WTC11 (cell line): ENCODE measurements around the gene PRRC2B.

ENCODE experiments used
- ATF3 ChIP-seq: sonication (generic); formaldehyde crosslinking; conservative IDR thresholded peaks from 2 replicates; pipeline ENCODE4 v1.8.1; 2022; ENCODE audit warnings: mild to moderate bottlenecking, missing genetic modification reagents
- ATF6 ChIP-seq: sonication (generic); formaldehyde crosslinking; IDR thresholded peaks from 2 replicates; pipeline ENCODE4 v1.8.1; 2023; ENCODE audit warnings: mild to moderate bottlenecking, missing genetic modification reagents
- CBFB ChIP-seq: sonication (generic); formaldehyde crosslinking; IDR thresholded peaks from 2 replicates; pipeline ENCODE4 v1.8.1; 2022; ENCODE audit warnings: mild to moderate bottlenecking, low read depth, missing genetic modification reagents
- FOXK1 ChIP-seq: sonication (generic); formaldehyde crosslinking; IDR thresholded peaks from 2 replicates; pipeline ENCODE4 v1.8.0; 2022; ENCODE audit warnings: mild to moderate bottlenecking, moderate library complexity, missing genetic modification reagents
- FOXP1 ChIP-seq: sonication (generic); formaldehyde crosslinking; IDR thresholded peaks from 2 replicates; pipeline ENCODE4 v1.8.0; 2022; ENCODE audit warnings: missing genetic modification reagents, mild to moderate bottlenecking, moderate library complexity, borderline replicate concordance
- HMGA2 ChIP-seq: fragments of 250-450 bp; sonication (Bioruptor Pico); IDR thresholded peaks from 2 replicates; pipeline ENCODE4 v1.4.0; 2021; ENCODE audit warnings: mild to moderate bottlenecking, moderate library complexity
- MYBL2 ChIP-seq: sonication (generic); formaldehyde crosslinking; IDR thresholded peaks from 2 replicates; pipeline ENCODE4 v1.8.1; 2023; ENCODE audit warnings: mild to moderate bottlenecking, moderate library complexity, missing genetic modification reagents
- NR3C1 ChIP-seq: sonication (generic); formaldehyde crosslinking; conservative IDR thresholded peaks from 2 replicates; pipeline ENCODE4 v1.8.1; 2023; ENCODE audit warnings: low read depth, mild to moderate bottlenecking, missing genetic modification reagents
- SP1 ChIP-seq: sonication (generic); formaldehyde crosslinking; conservative IDR thresholded peaks from 2 replicates; pipeline ENCODE4 v1.8.1; 2022; ENCODE audit warnings: missing genetic modification reagents
- TP53 ChIP-seq: sonication (generic); formaldehyde crosslinking; IDR thresholded peaks from 2 replicates; pipeline ENCODE4 v1.8.1; 2023; ENCODE audit warnings: mild to moderate bottlenecking, missing genetic modification reagents
- ZNF512 ChIP-seq: sonication (generic); formaldehyde crosslinking; IDR thresholded peaks from 2 replicates; pipeline ENCODE4 v1.8.1; 2022; ENCODE audit warnings: missing genetic modification reagents, borderline replicate concordance
- TF ChIP-seq, protein P1 (sequence below): fragments of 200-600 bp; IDR thresholded peaks from 2 replicates; pipeline ENCODE4 v1.8.0; 2022; ENCODE audit warnings: antibody characterized with exemption
- TF ChIP-seq, protein P2 (sequence below): sonication (generic); formaldehyde crosslinking; IDR thresholded peaks from 2 replicates; pipeline ENCODE4 v1.8.1; 2022; ENCODE audit warnings: mild to moderate bottlenecking, missing genetic modification reagents, moderate library complexity, borderline replicate concordance

GRCh38 chr9:131468031-131468430, 74.1 kb downstream of the PRRC2B start:
- TF ChIP-seq FOXP1 (CRISPR knock-in tag) (no peak), MYBL2 (no peak), TP53 (CRISPR knock-in tag) (no peak), ATF3 (CRISPR knock-in tag) (no peak), SP1 (CRISPR knock-in tag) (no peak), ZNF512 (no peak), NR3C1 (CRISPR knock-in tag) (no peak), HMGA2 (CRISPR knock-in tag) (no peak), ATF6 (no peak), CBFB (no peak), FOXK1 (no peak)
- TF ChIP-seq, protein P1, sequence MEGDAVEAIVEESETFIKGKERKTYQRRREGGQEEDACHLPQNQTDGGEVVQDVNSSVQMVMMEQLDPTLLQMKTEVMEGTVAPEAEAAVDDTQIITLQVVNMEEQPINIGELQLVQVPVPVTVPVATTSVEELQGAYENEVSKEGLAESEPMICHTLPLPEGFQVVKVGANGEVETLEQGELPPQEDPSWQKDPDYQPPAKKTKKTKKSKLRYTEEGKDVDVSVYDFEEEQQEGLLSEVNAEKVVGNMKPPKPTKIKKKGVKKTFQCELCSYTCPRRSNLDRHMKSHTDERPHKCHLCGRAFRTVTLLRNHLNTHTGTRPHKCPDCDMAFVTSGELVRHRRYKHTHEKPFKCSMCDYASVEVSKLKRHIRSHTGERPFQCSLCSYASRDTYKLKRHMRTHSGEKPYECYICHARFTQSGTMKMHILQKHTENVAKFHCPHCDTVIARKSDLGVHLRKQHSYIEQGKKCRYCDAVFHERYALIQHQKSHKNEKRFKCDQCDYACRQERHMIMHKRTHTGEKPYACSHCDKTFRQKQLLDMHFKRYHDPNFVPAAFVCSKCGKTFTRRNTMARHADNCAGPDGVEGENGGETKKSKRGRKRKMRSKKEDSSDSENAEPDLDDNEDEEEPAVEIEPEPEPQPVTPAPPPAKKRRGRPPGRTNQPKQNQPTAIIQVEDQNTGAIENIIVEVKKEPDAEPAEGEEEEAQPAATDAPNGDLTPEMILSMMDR = no peak
- TF ChIP-seq, protein P2, sequence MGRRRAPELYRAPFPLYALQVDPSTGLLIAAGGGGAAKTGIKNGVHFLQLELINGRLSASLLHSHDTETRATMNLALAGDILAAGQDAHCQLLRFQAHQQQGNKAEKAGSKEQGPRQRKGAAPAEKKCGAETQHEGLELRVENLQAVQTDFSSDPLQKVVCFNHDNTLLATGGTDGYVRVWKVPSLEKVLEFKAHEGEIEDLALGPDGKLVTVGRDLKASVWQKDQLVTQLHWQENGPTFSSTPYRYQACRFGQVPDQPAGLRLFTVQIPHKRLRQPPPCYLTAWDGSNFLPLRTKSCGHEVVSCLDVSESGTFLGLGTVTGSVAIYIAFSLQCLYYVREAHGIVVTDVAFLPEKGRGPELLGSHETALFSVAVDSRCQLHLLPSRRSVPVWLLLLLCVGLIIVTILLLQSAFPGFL (CRISPR knock-in tag) = no peak
